Measurements from ENCODE around the gene EXO5.

GRCh38 chr1:40532062-40532389, 23.5 kb downstream of the EXO5 start:
- TF ChIP-seq CTCF (IDR thresholded peaks at IDR 0.05; ENCODE audit: low read length) (no peak), EZH2 (IDR thresholded peaks at IDR 0.05; ENCODE audit: borderline replicate concordance, low read length) (no peak)

Data from OCI-LY1 (cell line).